H1 (cell line): ENCODE data around the gene LPAR6. TPM values are rescaled to one million over a fixed set of nuclear protein-coding genes. Genes with fewer than 3 reads are reported as not detected.

Experiments
- CTCF ChIA-PET: fragments of 300-600 bp; sonication (Branson Sonifier 250); formaldehyde crosslinking; loops from one replicate; lab custom pipeline; 2021; ENCODE audit not compliant: partially characterized antibody; lab: Charles Lee
- POLR2A ChIA-PET: fragments of 300-600 bp; sonication (Branson Sonifier 250); formaldehyde crosslinking; loops from one replicate; lab custom pipeline; 2021; ENCODE audit warnings: inconsistent platforms; ENCODE audit not compliant: partially characterized antibody; lab: Charles Lee
- DNase-seq, 2 experiments: peaks; one replicate each; pipeline versions ENCODE4 v3.0.0 to v3.0.0-alpha.2; 2010 to 2022; ENCODE audit warnings: low spot score in 2 of 2, low read depth in 1 of 2, mixed read lengths in 1 of 2
- FAIRE-seq: peaks from 2 replicates; lab custom pipeline; 2011; peaks lifted over from hg19 to GRCh38; lab: Jason Lieb, UNC
- H2AFZ ChIP-seq: 2 replicates; pipeline ENCODE4 v1.8.1; 2012; ENCODE audit warnings: low read length, inconsistent platforms
- H2AK5ac ChIP-seq: 2 replicates; pipeline ENCODE4 v1.6.1; 2013; ENCODE audit warnings: low read depth, low read length
- H2BK120ac ChIP-seq: replicated peaks from 2 replicates; pipeline ENCODE3; 2013; ENCODE audit warnings: low read depth, low read length, inconsistent platforms
- H2BK12ac ChIP-seq: 2 replicates; pipeline ENCODE4 v1.6.1; 2013; ENCODE audit warnings: low read depth, low read length
- H2BK15ac ChIP-seq: 2 replicates; pipeline ENCODE4 v1.6.1; 2013; ENCODE audit warnings: low read length
- H2BK20ac ChIP-seq: 2 replicates; pipeline ENCODE4 v1.6.1; 2013; ENCODE audit warnings: low read length
- H2BK5ac ChIP-seq: 2 replicates; pipeline ENCODE4 v1.6.1; 2013; ENCODE audit warnings: low read depth, low read length
- H3K14ac ChIP-seq: 2 replicates; pipeline ENCODE4 v1.6.1; 2013; ENCODE audit warnings: inconsistent platforms; ENCODE audit not compliant: insufficient read length
- H3K18ac ChIP-seq: 2 replicates; pipeline ENCODE4 v1.6.1; 2013; ENCODE audit warnings: low read length; ENCODE audit errors: extremely low read depth
- H3K23ac ChIP-seq: 2 replicates; pipeline ENCODE4 v1.6.1; 2013; ENCODE audit warnings: inconsistent platforms; ENCODE audit not compliant: insufficient read length
- H3K23me2 ChIP-seq: 2 replicates; pipeline ENCODE4 v1.6.1; 2013; ENCODE audit warnings: low read depth, low read length
- H3K27ac ChIP-seq: 2 replicates; pipeline ENCODE4 v1.6.1; 2011; ENCODE audit warnings: low read depth, low read length, inconsistent platforms
- H3K27me3 ChIP-seq, 4 experiments: replicated peaks in 1 of 4; 1 replicate in 1 of 4; 2 replicates in 3 of 4; pipeline versions ENCODE4 v1.6.1 to v1.8.1; 2011 to 2013; ENCODE audit warnings: low read length in 3 of 4, mild to moderate bottlenecking in 3 of 4, inconsistent platforms in 2 of 4, mixed read lengths in 2 of 4, moderate library complexity in 1 of 4; ENCODE audit not compliant: control insufficient read depth in 3 of 4, insufficient read depth in 3 of 4; ENCODE audit errors: extremely low read depth in 1 of 4
- H3K36me3 ChIP-seq, 4 experiments: 2 replicates each; pipeline versions ENCODE4 v1.6.1 to v1.8.1; 2011 to 2013; ENCODE audit warnings: mild to moderate bottlenecking in 4 of 4, low read length in 3 of 4, moderate library complexity in 2 of 4, control low read depth in 1 of 4, inconsistent platforms in 1 of 4; ENCODE audit not compliant: insufficient read depth in 4 of 4, control insufficient read depth in 2 of 4
- H3K4ac ChIP-seq: replicated peaks from 2 replicates; pipeline ENCODE3; 2013; ENCODE audit warnings: low read length, low read depth, mixed read lengths, inconsistent platforms; ENCODE audit not compliant: insufficient read length
- H3K4me1 ChIP-seq, 4 experiments: replicated peaks in 1 of 4; 1 replicate in 1 of 4; 2 replicates in 3 of 4; pipeline versions ENCODE4 v1.6.1 to v1.8.1; 2011 to 2013; ENCODE audit warnings: low read length in 3 of 4, inconsistent platforms in 2 of 4, mixed read lengths in 1 of 4; ENCODE audit not compliant: insufficient read depth in 4 of 4, control insufficient read depth in 3 of 4
- H3K4me2 ChIP-seq, 2 experiments: 2 replicates each; pipeline versions ENCODE4 v1.6.1 to v1.8.1; 2011 to 2013; ENCODE audit warnings: low read depth in 2 of 2, low read length in 2 of 2, control low read depth in 1 of 2, inconsistent platforms in 1 of 2, mild to moderate bottlenecking in 1 of 2; ENCODE audit not compliant: insufficient read depth in 1 of 2
- H3K4me3 ChIP-seq, 4 experiments: fragments of 200-600, 300-600 bp in 1 of 4; sonication (generic), shearing (Covaris generic), sonication (Bioruptor Twin) in 1 of 4; 2 replicates each; pipeline versions ENCODE4 v1.5.1 to v1.8.1; 2011 to 2016; ENCODE audit warnings: low read length in 4 of 4, low read depth in 3 of 4, control low read depth in 2 of 4, inconsistent platforms in 2 of 4, mild to moderate bottlenecking in 2 of 4, mixed read lengths in 1 of 4, moderate library complexity in 1 of 4; ENCODE audit not compliant: insufficient read depth in 2 of 4; ENCODE audit errors: extremely low read depth in 1 of 4
- H3K56ac ChIP-seq: replicated peaks from 2 replicates; pipeline ENCODE3; 2013; ENCODE audit warnings: low read depth, mild to moderate bottlenecking, mixed read lengths, low read length, inconsistent platforms; ENCODE audit not compliant: insufficient read length
- H3K79me1 ChIP-seq: 2 replicates; pipeline ENCODE4 v1.6.1; 2013; ENCODE audit warnings: low read depth, low read length, control low read depth
- H3K79me2 ChIP-seq, 2 experiments: 2 replicates each; pipeline versions ENCODE4 v1.6.1 to v1.8.1; 2012 to 2013; ENCODE audit warnings: low read length in 2 of 2, mild to moderate bottlenecking in 2 of 2, inconsistent platforms in 1 of 2; ENCODE audit not compliant: insufficient read depth in 2 of 2, control insufficient read depth in 1 of 2
- H3K9ac ChIP-seq, 4 experiments: replicated peaks in 1 of 4; 1 replicate in 1 of 4; 2 replicates in 3 of 4; pipeline versions ENCODE4 v1.6.1 to v1.8.1; 2011 to 2013; ENCODE audit warnings: low read depth in 3 of 4, low read length in 3 of 4, control low read depth in 2 of 4, mild to moderate bottlenecking in 2 of 4, moderate library complexity in 2 of 4, inconsistent platforms in 1 of 4; ENCODE audit errors: extremely low read depth in 1 of 4
- H3K9me3 ChIP-seq, 2 experiments: 2 replicates each; pipeline versions ENCODE4 v1.6.1 to v1.8.1; 2012 to 2013; ENCODE audit warnings: mild to moderate bottlenecking in 2 of 2, moderate library complexity in 2 of 2, control low read depth in 1 of 2, inconsistent platforms in 1 of 2, low read depth in 1 of 2, low read length in 1 of 2, mixed read lengths in 1 of 2; ENCODE audit not compliant: insufficient read depth in 2 of 2
- H4K20me1 ChIP-seq, 2 experiments: replicated peaks in 1 of 2; 2 replicates each; pipeline versions ENCODE3 to v1.8.1; 2011 to 2013; ENCODE audit warnings: inconsistent platforms in 2 of 2, low read length in 2 of 2, mild to moderate bottlenecking in 1 of 2; ENCODE audit not compliant: insufficient read depth in 2 of 2, control insufficient read depth in 1 of 2
- H4K5ac ChIP-seq: 2 replicates; pipeline ENCODE4 v1.6.1; 2013; ENCODE audit warnings: low read length, low read depth, mixed read lengths, inconsistent platforms; ENCODE audit not compliant: insufficient read length
- H4K8ac ChIP-seq: 2 replicates; pipeline ENCODE4 v1.8.0; 2013; ENCODE audit warnings: mild to moderate bottlenecking, moderate library complexity, low read length, inconsistent platforms; ENCODE audit not compliant: insufficient read depth; ENCODE audit errors: extremely low read depth
- H4K91ac ChIP-seq: replicated peaks from 2 replicates; pipeline ENCODE3; 2013; ENCODE audit warnings: low read length, mixed read lengths, inconsistent platforms; ENCODE audit not compliant: insufficient read length
- BACH1 ChIP-seq: IDR thresholded peaks from 2 replicates; pipeline ENCODE4 v1.6.1; 2012; ENCODE audit warnings: low read length, improper control_type of control experiment
- TEAD4 ChIP-seq: IDR thresholded peaks from 2 replicates; pipeline ENCODE4 v1.6.1; 2012; ENCODE audit warnings: low read depth, low read length, inconsistent platforms, mixed read lengths
- WGBS, 2 experiments: shearing (Covaris generic) in 1 of 2; methylation state at CpG; one replicate each; pipeline versions ENCODE4 v1.1.6 to v1.1.7; 2013 to 2015; ENCODE audit warnings: low lambda C conversion rate in 2 of 2, mixed read lengths in 2 of 2, inconsistent platforms in 1 of 2, low coverage in 1 of 2, missing lambda C conversion rate in 1 of 2; ENCODE audit not compliant: insufficient replicate concordance in 2 of 2, insufficient coverage in 1 of 2, insufficient read length in 1 of 2; ENCODE audit errors: extremely low coverage in 1 of 2, missing lambda C conversion rate in 1 of 2; 5-methylcytosine and 5-hydroxymethylcytosine counted together
- polyA plus RNA-seq, 7 experiments: library from polyadenylated mRNA; depleted of rRNA in 3 of 7; stranded (reverse) in 5 of 7; unstranded in 2 of 7; fragments of >200 nt in 5 of 7; fragments of 200-250 nt in 2 of 7; gene quantifications; 1 replicate in 5 of 7; 2 replicates in 1 of 7; 4 replicates in 1 of 7; pipeline versions ENCODE4 v1.2.1 to v1.2.3, GENCODE V29; 2011 to 2013; ENCODE audit warnings: missing spikeins in 2 of 7, mixed read lengths in 2 of 7
- total RNA-seq: library from RNA; stranded (reverse); fragmentation: NEBNext Ultra II Directional; extraction: Animal tissue kit (Norgen Biotek cat#: 25700); gene quantifications from 2 replicates; pipeline ENCODE4 v1.2.1, GENCODE V29; 2021
- TF ChIP-seq, protein P1 (sequence below), 3 experiments: IDR thresholded peaks; 1 replicate in 2 of 3; 2 replicates in 1 of 3; pipeline versions ENCODE4 v1.5.1 to v1.6.1; 2011; ENCODE audit warnings: low read length in 3 of 3, mild to moderate bottlenecking in 3 of 3, inconsistent platforms in 2 of 3, low read depth in 1 of 3, moderate library complexity in 1 of 3; ENCODE audit not compliant: insufficient read depth in 1 of 3; ENCODE audit errors: control extremely low read depth in 1 of 3

Gene LPAR6
- total and polyA plus RNA-seq, 2 of the 8 experiments (the other 6 are each of a cell fraction or from before 2014, with no cell fraction given) = 0.50 to 0.97 TPM

DNA sequence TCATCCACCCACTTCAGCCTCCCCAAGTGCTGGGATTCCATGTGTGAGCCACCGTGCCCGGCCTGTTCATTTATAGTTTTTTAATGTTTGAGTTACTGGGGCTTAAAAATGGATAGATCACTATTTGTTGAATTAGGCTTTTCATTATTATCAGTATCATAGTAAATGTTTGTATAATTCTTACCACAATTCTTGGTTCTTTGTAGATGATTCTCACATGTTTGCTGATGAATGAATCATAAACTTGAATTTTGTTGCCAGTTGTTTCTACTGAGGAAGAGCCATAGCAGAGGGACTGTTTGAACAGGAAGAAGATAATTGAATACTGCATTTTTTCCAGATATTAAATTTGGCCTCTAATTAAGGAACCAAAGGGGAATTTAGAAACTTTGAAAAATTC is 2.6 kb upstream of the LPAR6 start:
- Histone ChIP-seq H3K4me3 (no peak overlapping the region), H3K9me3 (no peaks in the 10 kb centered on the region; a peak in 1 of 4 replicates), H3K27me3 (no peaks in the 10 kb centered on the region), H2AFZ (no peak overlapping the region), H4K20me1 (no peaks in the 10 kb centered on the region), H3K79me2 (no peaks in the 10 kb centered on the region), H3K9ac (no peak overlapping the region), H3K18ac (no peak overlapping the region), H2BK12ac (no peak overlapping the region), H3K23ac (no peak overlapping the region), H3K27ac (no peak overlapping the region), H2BK15ac (no peak overlapping the region), H3K36me3 (no peaks in the 10 kb centered on the region), H3K4me1 (peaks cover 3 to 4% (median 3%) of the 10 kb centered on the region in 4 experiments; a peak in 4 of 7 replicates), H3K79me1 (no peaks in the 10 kb centered on the region), H4K5ac (no peak overlapping the region), H2BK5ac (no peak overlapping the region), H2AK5ac (no peak overlapping the region), H2BK120ac (no peak overlapping the region), H3K56ac (no peak overlapping the region), H3K4me2 (no peak overlapping the region), H2BK20ac (no peak overlapping the region), H3K23me2 (no peaks in the 10 kb centered on the region), H4K8ac (no peak overlapping the region; the same call in 1 of the 2 replicates), H3K14ac (no peak overlapping the region), H3K4ac (no peak overlapping the region), H4K91ac (no peak overlapping the region)
- ChIA-PET CTCF (no interaction called here), POLR2A (no interaction called here)
- WGBS, 2 experiments = 88% methylated on average over 2 of the region's 2 CpGs; no CpG with 5 or more reads in 1 of the 2 experiments
- FAIRE-seq (no peak), DNase-seq (no peak)
- TF ChIP-seq TEAD4 (no peak), BACH1 (no peak)
- TF ChIP-seq, protein P1, sequence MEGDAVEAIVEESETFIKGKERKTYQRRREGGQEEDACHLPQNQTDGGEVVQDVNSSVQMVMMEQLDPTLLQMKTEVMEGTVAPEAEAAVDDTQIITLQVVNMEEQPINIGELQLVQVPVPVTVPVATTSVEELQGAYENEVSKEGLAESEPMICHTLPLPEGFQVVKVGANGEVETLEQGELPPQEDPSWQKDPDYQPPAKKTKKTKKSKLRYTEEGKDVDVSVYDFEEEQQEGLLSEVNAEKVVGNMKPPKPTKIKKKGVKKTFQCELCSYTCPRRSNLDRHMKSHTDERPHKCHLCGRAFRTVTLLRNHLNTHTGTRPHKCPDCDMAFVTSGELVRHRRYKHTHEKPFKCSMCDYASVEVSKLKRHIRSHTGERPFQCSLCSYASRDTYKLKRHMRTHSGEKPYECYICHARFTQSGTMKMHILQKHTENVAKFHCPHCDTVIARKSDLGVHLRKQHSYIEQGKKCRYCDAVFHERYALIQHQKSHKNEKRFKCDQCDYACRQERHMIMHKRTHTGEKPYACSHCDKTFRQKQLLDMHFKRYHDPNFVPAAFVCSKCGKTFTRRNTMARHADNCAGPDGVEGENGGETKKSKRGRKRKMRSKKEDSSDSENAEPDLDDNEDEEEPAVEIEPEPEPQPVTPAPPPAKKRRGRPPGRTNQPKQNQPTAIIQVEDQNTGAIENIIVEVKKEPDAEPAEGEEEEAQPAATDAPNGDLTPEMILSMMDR (IDR thresholded peaks at IDR 0.05; ENCODE audit: control extremely low read depth in 1 of 3, insufficient read depth in 1 of 3, low read depth in 1 of 3, low read length in 3 of 3) = no peak
- TF ChIP-seq, all 59 proteins: peak for 0
